H1 (cell line): ENCODE results near the gene SIK3. TPM values are rescaled to one million over a fixed set of nuclear protein-coding genes. Genes with fewer than 3 reads are reported as not detected.

Source experiments
- GTF2F1 ChIP-seq: IDR thresholded peaks from 2 replicates; pipeline ENCODE4 v1.6.1; 2012; ENCODE audit warnings: low read depth, low read length, improper control_type of control experiment, borderline replicate concordance
- RNF2 ChIP-seq: fragments of 200-900, 300-1000 bp; sonication (generic); IDR thresholded peaks from 2 replicates; pipeline ENCODE4 v1.7.1; 2016; ENCODE audit warnings: borderline replicate concordance, low read depth, mild to moderate bottlenecking, antibody characterized with exemption, low read length; ENCODE audit not compliant: poor library complexity, severe bottlenecking; ENCODE audit errors: missing control alignments
- polyA plus RNA-seq, 7 experiments: library from polyadenylated mRNA; depleted of rRNA in 3 of 7; stranded (reverse) in 5 of 7; unstranded in 2 of 7; fragments of >200 nt in 5 of 7; fragments of 200-250 nt in 2 of 7; gene quantifications; 1 replicate in 5 of 7; 2 replicates in 1 of 7; 4 replicates in 1 of 7; pipeline versions ENCODE4 v1.2.1 to v1.2.3, GENCODE V29; 2011 to 2013; ENCODE audit warnings: missing spikeins in 2 of 7, mixed read lengths in 2 of 7
- total RNA-seq: library from RNA; stranded (reverse); fragmentation: NEBNext Ultra II Directional; extraction: Animal tissue kit (Norgen Biotek cat#: 25700); gene quantifications from 2 replicates; pipeline ENCODE4 v1.2.1, GENCODE V29; 2021

Gene SIK3
- total and polyA plus RNA-seq, 2 of the 8 experiments (the other 6 are each of a cell fraction or from before 2014, with no cell fraction given), result 19.9 to 32.1 TPM

- TF ChIP-seq RNF2, result no peak
- TF ChIP-seq GTF2F1, result no peak
- TF ChIP-seq, all 59 proteins: peak for 0
Observed at GRCh38 chr11:117017456-117017855, 80.8 kb downstream of the SIK3 start (continued).
